K562 (cell line): ENCODE data around the gene EBI3. TPM values are rescaled to one million over a fixed set of nuclear protein-coding genes. Genes with fewer than 3 reads are reported as not detected.

Source experiments
- AFF1 ChIP-seq, 2 experiments: fragments of 450-650 bp; IDR thresholded peaks; 2 replicates each; pipeline ENCODE4 v1.6.1; 2018; ENCODE audit warnings: mild to moderate bottlenecking in 2 of 2, low read depth in 1 of 2; ENCODE audit not compliant: partially characterized antibody in 2 of 2
- ARID2 ChIP-seq: fragments of 450-650 bp; IDR thresholded peaks from 2 replicates; pipeline ENCODE4 v1.6.1; 2017; ENCODE audit warnings: antibody characterized with exemption, mild to moderate bottlenecking
- CC2D1A ChIP-seq: fragments of 450-650 bp; IDR thresholded peaks from 2 replicates; pipeline ENCODE4 v1.6.1; 2017; ENCODE audit warnings: mild to moderate bottlenecking
- CREM ChIP-seq: IDR thresholded peaks from 2 replicates; pipeline ENCODE4 v1.6.1; 2014; ENCODE audit warnings: antibody characterized with exemption, low read depth
- CTBP1 ChIP-seq: fragments of 450-650 bp; IDR thresholded peaks from 2 replicates; pipeline ENCODE4 v1.6.1; 2016; ENCODE audit warnings: borderline replicate concordance
- EHMT2 ChIP-seq: fragments of 450-650 bp; IDR thresholded peaks from 2 replicates; pipeline ENCODE4 v1.6.1; 2018; ENCODE audit warnings: antibody characterized with exemption
- GABPB1 ChIP-seq: sonication (generic); formaldehyde crosslinking; IDR thresholded peaks from 2 replicates; pipeline ENCODE4 v1.8.0; 2022; ENCODE audit warnings: mild to moderate bottlenecking, missing genetic modification reagents
- HDAC1 ChIP-seq, 2 experiments: fragments of 450-650 bp; IDR thresholded peaks; 2 replicates each; pipeline ENCODE4 v1.6.1; 2016 to 2017; ENCODE audit warnings: inconsistent platforms in 1 of 2, mild to moderate bottlenecking in 1 of 2, moderate library complexity in 1 of 2
- HDGF ChIP-seq: fragments of 450-650 bp; IDR thresholded peaks from 2 replicates; pipeline ENCODE4 v1.6.1; 2016
- LARP7 ChIP-seq: fragments of 450-650 bp; IDR thresholded peaks from 2 replicates; pipeline ENCODE4 v1.6.1; 2016
- MLLT1 ChIP-seq, 2 experiments: fragments of 450-650 bp; IDR thresholded peaks; 2 replicates each; pipeline ENCODE4 v1.6.1; 2016
- NBN ChIP-seq: fragments of 450-650 bp; IDR thresholded peaks from 2 replicates; pipeline ENCODE4 v1.6.1; 2016; ENCODE audit warnings: low read depth, mild to moderate bottlenecking
- NCOA4 ChIP-seq: fragments of 450-650 bp; IDR thresholded peaks from 2 replicates; pipeline ENCODE4 v1.6.1; 2018; ENCODE audit warnings: mild to moderate bottlenecking; ENCODE audit not compliant: partially characterized antibody
- ZBTB49 ChIP-seq: sonication (generic); formaldehyde crosslinking; IDR thresholded peaks from 2 replicates; pipeline ENCODE4 v1.8.0; 2022; ENCODE audit warnings: missing genetic modification reagents, mild to moderate bottlenecking, borderline replicate concordance
- ZNF274 ChIP-seq: IDR thresholded peaks from 2 replicates; pipeline ENCODE4 v1.6.1; 2011; ENCODE audit warnings: low read depth, mild to moderate bottlenecking, low read length, moderate library complexity, borderline replicate concordance
- ZNF324 ChIP-seq: fragments of 250-450 bp; sonication (Bioruptor Pico); IDR thresholded peaks from 2 replicates; pipeline ENCODE4 v1.4.0; 2020; ENCODE audit warnings: mild to moderate bottlenecking
- ZNF584 ChIP-seq: fragments of 200-800 bp; sonication (Bioruptor generic); IDR thresholded peaks from 2 replicates; pipeline ENCODE4 v1.6.1; 2016; ENCODE audit warnings: low read depth, mild to moderate bottlenecking, missing genetic modification characterization, missing compliant biosample characterization
- polyA plus RNA-seq, 8 experiments: library from polyadenylated mRNA; depleted of rRNA in 4 of 8; stranded (reverse) in 5 of 8; unstranded in 3 of 8; fragments of >200 nt; fragmentation: Nextera tagmentation in 2 of 8; fragmentation: Illumina TruSeq in 1 of 8; extraction: Ambion mirVana in 2 of 8; extraction: Trizol in 1 of 8; gene quantifications; 2 replicates each; pipeline versions ENCODE4 v1.2.1 to v1.2.3, GENCODE V29; 2011 to 2014; ENCODE audit warnings: inconsistent platforms in 1 of 8, missing spikeins in 1 of 8
- total RNA-seq, 7 experiments: library from RNA; depleted of rRNA in 6 of 7; stranded (reverse); fragments of >200 nt in 6 of 7; fragmentation: Illumina TruSeq in 2 of 7; extraction: Trizol in 2 of 7; gene quantifications; 2 replicates each; pipeline versions ENCODE4 v1.2.1 to v1.2.3, GENCODE V29; 2011 to 2021; ENCODE audit warnings: low replicate concordance in 1 of 7
- TF ChIP-seq, protein P1 (sequence below): fragments of 450-650 bp; IDR thresholded peaks from 2 replicates; pipeline ENCODE4 v1.6.1; 2017; ENCODE audit warnings: antibody characterized with exemption

Gene EBI3
- total and polyA plus RNA-seq, 9 of the 15 experiments (the other 6 are each of a cell fraction or from before 2014, with no cell fraction given): 0.08 to 0.35 (median 0.22) TPM; not detected in 6

DNA sequence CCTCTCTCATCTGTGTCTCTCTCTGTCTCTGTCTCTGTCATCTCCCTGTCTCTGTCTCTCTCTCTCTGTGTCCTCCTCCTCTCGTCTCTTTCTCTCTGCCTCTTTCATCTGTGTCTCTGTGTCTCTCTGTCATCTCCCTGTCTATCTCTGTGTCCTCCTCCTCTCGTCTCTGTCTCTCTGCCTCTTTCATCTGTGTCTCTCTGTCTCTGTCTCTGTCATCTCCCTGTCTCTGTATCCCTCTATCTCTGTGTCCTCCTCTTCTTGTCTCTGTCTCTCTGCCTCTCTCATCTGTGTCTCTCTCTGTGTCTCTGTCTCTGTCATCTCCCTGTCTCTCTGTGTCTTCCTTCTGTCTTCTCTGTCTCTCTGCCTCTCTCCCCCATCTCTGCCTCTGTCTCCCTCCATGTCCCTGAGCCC is 551 bp upstream of the EBI3 start (continued):
- TF ChIP-seq CC2D1A (peak; percentile 17; the same call in 1 of the 2 replicates), CREM (no peak), ARID2 (0 out of 2 replicates have a peak, but pooled peaks have one; percentile 21), GABPB1 (no peak), NBN (no peak), NCOA4 (peak; percentile 78), MLLT1 (IDR thresholded peaks at IDR 0.05) (0 out of 4 replicates have a peak, but pooled peaks of 1 of the 2 experiments have one; percentile 39), EHMT2 (0 out of 2 replicates have a peak, but pooled peaks have one; percentile 6), ZNF274 (no peak), LARP7 (peak; percentile 41; the same call in 1 of the 2 replicates), HDGF (0 out of 2 replicates have a peak, but pooled peaks have one; percentile 65), CTBP1 (no peak), AFF1 (IDR thresholded peaks at IDR 0.05; ENCODE audit: low read depth in 1 of 2, partially characterized antibody in 2 of 2) (no peak), HDAC1 (IDR thresholded peaks at IDR 0.05) (peak in 1 of 2 experiments; percentile 34; a peak in 2 of 4 replicates), ZNF324 (CRISPR knock-in tag) (no peak), ZBTB49 (CRISPR knock-in tag) (no peak), ZNF584 (CRISPR knock-in tag) (no peak)
- TF ChIP-seq, protein P1, sequence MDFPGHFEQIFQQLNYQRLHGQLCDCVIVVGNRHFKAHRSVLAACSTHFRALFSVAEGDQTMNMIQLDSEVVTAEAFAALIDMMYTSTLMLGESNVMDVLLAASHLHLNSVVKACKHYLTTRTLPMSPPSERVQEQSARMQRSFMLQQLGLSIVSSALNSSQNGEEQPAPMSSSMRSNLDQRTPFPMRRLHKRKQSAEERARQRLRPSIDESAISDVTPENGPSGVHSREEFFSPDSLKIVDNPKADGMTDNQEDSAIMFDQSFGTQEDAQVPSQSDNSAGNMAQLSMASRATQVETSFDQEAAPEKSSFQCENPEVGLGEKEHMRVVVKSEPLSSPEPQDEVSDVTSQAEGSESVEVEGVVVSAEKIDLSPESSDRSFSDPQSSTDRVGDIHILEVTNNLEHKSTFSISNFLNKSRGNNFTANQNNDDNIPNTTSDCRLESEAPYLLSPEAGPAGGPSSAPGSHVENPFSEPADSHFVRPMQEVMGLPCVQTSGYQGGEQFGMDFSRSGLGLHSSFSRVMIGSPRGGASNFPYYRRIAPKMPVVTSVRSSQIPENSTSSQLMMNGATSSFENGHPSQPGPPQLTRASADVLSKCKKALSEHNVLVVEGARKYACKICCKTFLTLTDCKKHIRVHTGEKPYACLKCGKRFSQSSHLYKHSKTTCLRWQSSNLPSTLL: no peak
